Stimulated activated CD4-positive, alpha-beta T cell treated with anti-CD3 and anti-CD28 coated beads, Interleukin-15, amount 100 ng/mL, for 24 hours (primary cell): ENCODE measurements around the gene AQR.
"Not testable (repeated sequence)": the region's sequence is repeated elsewhere in the genome, so short reads cannot be mapped to it uniquely, and the experiment has no call there.

Source experiments
- DNase-seq: peaks from one replicate; pipeline ENCODE4 v3.0.0-alpha.2; 2020

The AQR gene

GRCh38 chr15:34952481-34952880 is 17.1 kb downstream of the AQR start:
- DNase-seq: no peak

- no peak for DNase-seq
Observed at GRCh38 chr15:34951993-34952392, 17.5 kb downstream of the AQR start.

- DNase-seq: no peak
Observed at GRCh38 chr15:34944936-34945335, 24.6 kb downstream of the AQR start.

GRCh38 chr15:34943711-34944110 is 25.8 kb downstream of the AQR start:
- DNase-seq: no peak

GRCh38 chr15:34943264-34943663 is 26.3 kb downstream of the AQR start:
- not testable (repeated sequence) for DNase-seq

- no peak for DNase-seq
Observed at GRCh38 chr15:34942363-34942762, 27.2 kb downstream of the AQR start.

GRCh38 chr15:34941831-34942230 is 27.7 kb downstream of the AQR start:
- no peak for DNase-seq

- DNase-seq: no peak
Observed at GRCh38 chr15:34941185-34941698, 28.3 kb downstream of the AQR start.

- no peak for DNase-seq
Observed at GRCh38 chr15:34933432-34933975, 36.0 kb downstream of the AQR start.

- not testable (repeated sequence) for DNase-seq
Observed at GRCh38 chr15:34928349-34928748, 41.2 kb downstream of the AQR start.

GRCh38 chr15:34927726-34928125 is 41.8 kb downstream of the AQR start:
- no peak for DNase-seq

- no peak for DNase-seq
Observed at GRCh38 chr15:34914317-34914716, 55.2 kb downstream of the AQR start.

GRCh38 chr15:34905047-34905446 is 64.5 kb downstream of the AQR start:
- DNase-seq: no peak

- no peak for DNase-seq
Observed at GRCh38 chr15:34904527-34904926, 65.0 kb downstream of the AQR start.

- DNase-seq: no peak
Observed at GRCh38 chr15:34900748-34901147, 68.8 kb downstream of the AQR start.

GRCh38 chr15:34896183-34896582 is 73.4 kb downstream of the AQR start:
- no peak for DNase-seq

- DNase-seq: no peak
Observed at GRCh38 chr15:34893967-34894366, 75.6 kb downstream of the AQR start.

GRCh38 chr15:34892963-34893591 is 76.5 kb downstream of the AQR start:
- no peak for DNase-seq

- no peak for DNase-seq
Observed at GRCh38 chr15:34890424-34890823, 79.1 kb downstream of the AQR start.

GRCh38 chr15:34889476-34889875 is 80.1 kb downstream of the AQR start:
- DNase-seq: no peak

GRCh38 chr15:34886134-34886533 is 83.4 kb downstream of the AQR start:
- no peak for DNase-seq

- DNase-seq: no peak
Observed at GRCh38 chr15:34883633-34884032, 85.9 kb downstream of the AQR start.

GRCh38 chr15:34883042-34883441 is 86.5 kb downstream of the AQR start:
- DNase-seq: no peak

GRCh38 chr15:34879107-34879506 is 90.4 kb downstream of the AQR start:
- DNase-seq: no peak

GRCh38 chr15:34876640-34877039 is 92.9 kb downstream of the AQR start:
- no peak for DNase-seq
